HEK293T (cell line): ENCODE measurements around the gene KLK10.

Source experiments
- CTBP1 ChIP-seq: fragments of 450-650 bp; IDR thresholded peaks from 2 replicates; pipeline ENCODE4 v1.6.1; 2016; ENCODE audit warnings: borderline replicate concordance
- ELF4 ChIP-seq: fragments of 450-650 bp; IDR thresholded peaks from 2 replicates; pipeline ENCODE4 v1.6.1; 2017; ENCODE audit warnings: antibody characterized with exemption
- HDGF ChIP-seq: fragments of 450-650 bp; IDR thresholded peaks from 2 replicates; pipeline ENCODE4 v1.6.1; 2017; ENCODE audit warnings: antibody characterized with exemption, borderline replicate concordance
- L3MBTL2 ChIP-seq: fragments of 450-650 bp; conservative IDR thresholded peaks from 2 replicates; pipeline ENCODE4 v1.6.1; 2016; ENCODE audit warnings: mild to moderate bottlenecking
- TARDBP ChIP-seq: fragments of 450-650 bp; IDR thresholded peaks from 2 replicates; pipeline ENCODE4 v1.6.1; 2016
- TF ChIP-seq, protein P1 (sequence below): fragments of 450-650 bp; IDR thresholded peaks from 2 replicates; pipeline ENCODE4 v1.6.1; 2016

- TF ChIP-seq ELF4 (no peak), CTBP1 (no peak), HDGF (no peak), L3MBTL2 (no peak), TARDBP (no peak)
- TF ChIP-seq, protein P1, sequence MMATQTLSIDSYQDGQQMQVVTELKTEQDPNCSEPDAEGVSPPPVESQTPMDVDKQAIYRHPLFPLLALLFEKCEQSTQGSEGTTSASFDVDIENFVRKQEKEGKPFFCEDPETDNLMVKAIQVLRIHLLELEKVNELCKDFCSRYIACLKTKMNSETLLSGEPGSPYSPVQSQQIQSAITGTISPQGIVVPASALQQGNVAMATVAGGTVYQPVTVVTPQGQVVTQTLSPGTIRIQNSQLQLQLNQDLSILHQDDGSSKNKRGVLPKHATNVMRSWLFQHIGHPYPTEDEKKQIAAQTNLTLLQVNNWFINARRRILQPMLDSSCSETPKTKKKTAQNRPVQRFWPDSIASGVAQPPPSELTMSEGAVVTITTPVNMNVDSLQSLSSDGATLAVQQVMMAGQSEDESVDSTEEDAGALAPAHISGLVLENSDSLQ, result no peak
Observed at GRCh38 chr19:51009061-51009891, 10.2 kb downstream of the KLK10 start.
